H54 (cell line): Measurements from ENCODE around the gene MMP25.
A peak's percentile ranks its signal among the peaks of the same experiment; 100 is the strongest.
"Not testable (repeated sequence)": the region's sequence is repeated elsewhere in the genome, so short reads cannot be mapped to it uniquely, and the experiment has no call there.

Experiments used
- DNase-seq: peaks from one replicate; pipeline ENCODE4 v3.0.0; 2011; ENCODE audit warnings: low spot score, mixed read lengths; ENCODE audit not compliant: insufficient read length
- FAIRE-seq: peaks from 3 replicates; lab custom pipeline; 2011; peaks lifted over from hg19 to GRCh38; lab: Jason Lieb, UNC
- POLR2A ChIP-seq: IDR thresholded peaks from 2 replicates; pipeline ENCODE4 v1.6.1; 2011; ENCODE audit warnings: low read depth, mild to moderate bottlenecking, low read length

The MMP25 gene

DNA sequence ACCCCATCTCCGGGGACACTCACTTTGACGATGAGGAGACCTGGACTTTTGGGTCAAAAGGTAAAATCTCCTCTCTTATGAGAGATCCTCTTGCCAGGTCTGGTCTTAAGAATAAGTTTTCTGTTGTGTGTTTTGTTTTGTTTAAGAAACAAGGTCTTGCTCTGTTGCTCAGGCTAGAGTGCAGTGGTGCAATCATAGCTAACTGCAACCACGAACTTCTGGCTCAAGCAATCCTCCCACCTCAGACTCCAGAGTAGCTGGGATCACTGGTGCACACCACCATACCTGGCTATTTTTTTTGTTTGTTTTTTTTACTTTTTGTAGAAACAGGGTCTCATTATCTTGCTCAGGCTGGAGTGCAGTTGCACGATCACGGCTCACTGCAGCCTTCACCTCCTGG, 4.1 kb downstream of the MMP25 start:
- FAIRE-seq = no peak
- TF ChIP-seq POLR2A = no peak
- DNase-seq = no peak

DNA sequence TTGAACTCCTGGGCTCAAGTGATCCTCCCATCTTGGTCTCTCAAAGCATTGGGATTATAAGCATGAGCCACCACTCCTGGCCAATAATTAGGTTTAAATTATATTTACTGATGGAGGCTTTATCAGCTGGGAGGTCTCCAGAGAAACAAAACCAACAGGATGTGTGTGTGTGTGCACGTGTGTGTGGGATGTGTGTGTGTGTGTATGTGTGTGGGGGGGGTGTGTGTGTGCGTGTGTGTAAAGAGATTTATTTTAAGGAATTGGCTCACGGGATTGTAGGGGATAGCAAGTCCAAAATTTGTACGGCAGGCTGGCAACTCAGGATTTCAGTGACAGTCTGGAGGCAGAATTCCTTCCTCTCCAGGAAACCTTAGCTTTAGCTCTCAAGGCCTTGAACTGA, 4.6 kb downstream of the MMP25 start:
- DNase-seq = no peak
- FAIRE-seq = no peak
- no peak for TF ChIP-seq POLR2A

DNA sequence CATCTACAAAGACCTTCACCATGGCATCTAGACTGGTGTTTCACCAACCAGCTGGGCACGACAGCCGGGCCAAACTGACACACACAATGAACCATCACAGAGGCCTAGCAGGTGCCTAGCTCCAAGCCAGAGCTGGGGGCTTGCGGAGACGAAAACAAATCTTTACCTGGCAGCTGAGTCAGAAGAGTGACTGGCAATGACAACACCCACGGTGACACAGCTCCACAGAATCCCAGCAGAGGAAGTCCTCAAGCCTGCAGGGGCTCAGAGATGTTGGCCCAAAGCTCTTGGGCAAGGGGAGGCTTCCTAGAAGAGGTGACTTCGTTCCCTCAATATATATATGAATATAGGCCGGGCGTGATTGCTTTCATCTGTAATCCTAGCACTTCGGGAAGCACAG, 5.1 kb downstream of the MMP25 start:
- TF ChIP-seq POLR2A = no peak
- DNase-seq (no peak), FAIRE-seq (no peak)

DNA sequence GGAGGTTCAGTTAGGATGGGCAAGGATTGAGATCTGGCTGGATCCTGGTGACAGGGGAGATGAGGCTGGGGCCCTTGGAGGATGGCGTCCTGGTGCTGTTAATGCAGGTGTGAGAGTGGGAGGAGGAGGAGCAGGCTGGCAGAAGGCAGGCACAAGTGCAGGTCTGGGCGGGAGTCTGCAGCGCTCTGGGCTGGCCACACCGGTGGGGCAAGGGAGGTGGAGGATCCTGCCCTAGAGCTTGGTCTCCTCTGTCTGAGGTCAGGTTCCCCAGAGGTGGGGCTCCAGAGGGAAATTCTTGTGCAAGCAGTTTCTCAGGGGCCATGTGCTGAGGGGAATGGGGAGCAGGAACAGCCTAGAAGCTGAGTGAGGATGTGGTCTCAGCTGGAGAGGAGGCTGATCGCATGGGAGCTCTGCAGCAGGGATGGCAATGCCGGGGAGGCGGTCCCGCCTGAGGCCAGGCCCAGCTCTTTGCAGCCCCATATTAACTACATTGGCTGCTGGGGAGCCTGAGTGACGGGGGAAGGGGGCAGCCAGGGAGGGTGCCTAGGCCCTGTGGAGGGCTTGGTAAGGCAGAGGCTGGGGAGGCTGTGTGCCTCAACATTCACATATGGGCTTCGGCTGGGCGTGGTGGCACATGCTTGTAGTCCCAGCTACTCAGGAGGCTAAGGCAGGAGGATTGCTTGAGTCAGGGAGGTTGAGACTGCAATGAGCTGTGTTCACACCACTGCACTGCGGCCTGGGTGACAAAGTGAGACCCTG, 6.4 kb downstream of the MMP25 start:
- FAIRE-seq, DNase-seq: not testable (repeated sequence)

- DNase-seq, FAIRE-seq: not testable (repeated sequence)
These were observed 7.0 kb downstream of the MMP25 start for GRCh38 chr16:3053330-3053710.

GRCh38 chr16:3054965-3055733, 8.8 kb downstream of the MMP25 start:
- FAIRE-seq (no peak), DNase-seq (no peak)
- no peak for TF ChIP-seq POLR2A

DNA sequence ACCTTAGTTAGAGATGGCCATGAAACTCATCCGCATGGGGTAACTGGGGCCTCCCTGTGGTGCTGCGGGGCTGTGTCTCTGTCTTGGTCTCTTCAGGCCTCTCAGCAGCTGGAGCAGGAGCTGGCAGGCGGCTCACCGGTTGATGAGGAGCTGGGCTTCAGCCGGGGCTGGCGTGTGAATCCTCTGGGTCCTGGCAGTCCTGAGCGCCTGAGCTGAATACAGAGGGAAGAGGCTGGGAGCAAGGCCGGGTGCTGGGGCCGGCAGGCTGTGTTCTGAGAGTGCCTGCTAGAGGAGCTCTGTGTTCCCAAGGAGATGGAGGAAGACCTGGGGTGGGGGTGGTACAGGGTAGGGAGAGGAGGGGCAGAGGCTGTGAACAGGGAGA, 9.4 kb downstream of the MMP25 start:
- not testable (repeated sequence) for DNase-seq, FAIRE-seq

DNA sequence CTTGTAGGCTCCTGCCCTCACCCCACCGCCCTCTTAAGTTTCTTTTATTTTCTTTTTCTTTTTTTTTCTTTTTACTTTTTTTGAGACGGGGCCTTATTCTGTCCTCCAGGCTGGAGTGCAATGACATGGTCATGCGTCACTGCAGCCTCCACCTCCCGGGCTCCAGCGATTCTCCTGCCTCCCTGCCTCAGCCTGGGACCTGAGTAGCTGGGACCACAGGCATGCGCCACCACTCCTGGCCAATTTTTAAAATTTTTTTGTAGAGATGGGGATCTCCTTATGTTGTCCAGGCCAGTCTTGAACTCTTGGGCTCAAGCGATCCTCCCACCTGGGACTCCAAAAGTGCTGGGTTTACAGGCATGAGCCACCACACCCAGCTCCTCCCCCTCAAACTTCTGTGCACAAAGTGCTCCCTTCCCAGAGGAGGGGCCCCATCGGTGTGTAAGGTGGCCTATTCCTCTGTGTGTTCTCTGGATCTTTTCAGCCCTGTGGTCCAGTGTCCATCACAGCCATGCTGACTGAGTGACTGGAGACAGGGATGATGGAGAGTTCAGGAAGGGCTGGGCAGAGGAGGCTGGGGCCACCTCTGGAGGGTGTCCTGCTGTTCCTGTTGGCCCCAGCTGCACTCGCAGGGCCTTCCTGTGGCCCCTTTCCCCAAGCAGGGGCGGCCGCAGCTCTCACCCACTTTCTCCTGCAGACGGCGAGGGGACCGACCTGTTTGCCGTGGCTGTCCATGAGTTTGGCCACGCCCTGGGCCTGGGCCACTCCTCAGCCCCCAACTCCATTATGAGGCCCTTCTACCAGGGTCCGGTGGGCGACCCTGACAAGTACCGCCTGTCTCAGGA, 10.2 kb downstream of the MMP25 start:
- no peak for TF ChIP-seq POLR2A
- DNase-seq (no peak), FAIRE-seq (no peak)

GRCh38 chr16:3057181-3058138, 11.1 kb downstream of the MMP25 start:
- FAIRE-seq (no peak), DNase-seq (no peak)
- TF ChIP-seq POLR2A = no peak

DNA sequence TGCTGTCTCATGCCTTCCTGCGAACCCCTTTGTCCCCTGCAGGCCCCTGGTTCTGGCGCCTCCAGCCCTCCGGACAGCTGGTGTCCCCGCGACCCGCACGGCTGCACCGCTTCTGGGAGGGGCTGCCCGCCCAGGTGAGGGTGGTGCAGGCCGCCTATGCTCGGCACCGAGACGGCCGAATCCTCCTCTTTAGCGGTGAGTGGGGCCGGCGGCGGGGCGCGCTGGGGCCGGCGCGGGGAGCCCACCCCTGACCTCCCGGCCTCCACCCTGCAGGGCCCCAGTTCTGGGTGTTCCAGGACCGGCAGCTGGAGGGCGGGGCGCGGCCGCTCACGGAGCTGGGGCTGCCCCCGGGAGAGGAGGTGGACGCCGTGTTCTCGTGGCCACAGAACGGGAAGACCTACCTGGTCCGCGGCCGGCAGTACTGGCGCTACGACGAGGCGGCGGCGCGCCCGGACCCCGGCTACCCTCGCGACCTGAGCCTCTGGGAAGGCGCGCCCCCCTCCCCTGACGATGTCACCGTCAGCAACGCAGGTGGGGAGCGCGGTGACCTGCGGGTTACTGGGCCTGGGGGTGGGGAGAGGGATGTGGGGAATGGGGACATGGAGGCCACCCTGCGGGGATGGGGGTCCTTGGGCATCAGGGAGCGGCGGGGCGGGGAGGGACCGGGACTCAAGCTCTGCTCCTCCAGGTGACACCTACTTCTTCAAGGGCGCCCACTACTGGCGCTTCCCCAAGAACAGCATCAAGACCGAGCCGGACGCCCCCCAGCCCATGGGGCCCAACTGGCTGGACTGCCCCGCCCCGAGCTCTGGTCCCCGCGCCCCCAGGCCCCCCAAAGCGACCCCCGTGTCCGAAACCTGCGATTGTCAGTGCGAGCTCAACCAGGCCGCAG, 12.0 kb downstream of the MMP25 start:
- no peak for FAIRE-seq
- no peak for TF ChIP-seq POLR2A
- DNase-seq = no peak

- peak; percentile 92 for DNase-seq
- FAIRE-seq = no peak
- peak; percentile 18; the same call in 1 of the 2 replicates for TF ChIP-seq POLR2A
These were observed 12.8 kb downstream of the MMP25 start for GRCh38 chr16:3059041-3059722.

GRCh38 chr16:3059723-3060242, 13.4 kb downstream of the MMP25 start:
- DNase-seq = no peak
- FAIRE-seq = no peak
- no peak for TF ChIP-seq POLR2A
